ENCODE results near the gene ADAM12.

ADAM12 gene

GRCh38 chr10:126081841-126082466, 306.3 kb downstream of the ADAM12 start:
- DNase-seq (ENCODE audit: low spot score) = no peak

GRCh38 chr10:126080879-126081411, 307.3 kb downstream of the ADAM12 start:
- DNase-seq (ENCODE audit: low spot score) = no peak

- no peak for DNase-seq (ENCODE audit: low spot score)
Observed at GRCh38 chr10:126080291-126080825, 307.9 kb downstream of the ADAM12 start.

- no peak for DNase-seq (ENCODE audit: low spot score)
Observed at GRCh38 chr10:126075009-126075408, 313.3 kb downstream of the ADAM12 start.

- no peak for DNase-seq (ENCODE audit: low spot score)
Observed at GRCh38 chr10:126074291-126074690, 314.0 kb downstream of the ADAM12 start.

- DNase-seq (ENCODE audit: low spot score) = no peak
Observed at GRCh38 chr10:126073606-126074005, 314.7 kb downstream of the ADAM12 start.

- no peak for DNase-seq (ENCODE audit: low spot score)
Observed at GRCh38 chr10:126072622-126073021, 315.7 kb downstream of the ADAM12 start.

- DNase-seq (ENCODE audit: low spot score) = no peak
Observed at GRCh38 chr10:126070476-126071215, 317.6 kb downstream of the ADAM12 start.

GRCh38 chr10:126068322-126068721, 320.0 kb downstream of the ADAM12 start:
- DNase-seq (ENCODE audit: low spot score) = no peak

- DNase-seq (ENCODE audit: low spot score) = no peak
Observed at GRCh38 chr10:126066456-126066855, 321.8 kb downstream of the ADAM12 start.

GRCh38 chr10:126065751-126066377, 322.4 kb downstream of the ADAM12 start:
- no peak for DNase-seq (ENCODE audit: low spot score)

GRCh38 chr10:126064512-126064911, 323.8 kb downstream of the ADAM12 start:
- no peak for DNase-seq (ENCODE audit: low spot score)

GRCh38 chr10:126063353-126063791, 324.9 kb downstream of the ADAM12 start:
- peak; percentile 23 for DNase-seq (ENCODE audit: low spot score)

GRCh38 chr10:126062131-126063032, 325.9 kb downstream of the ADAM12 start:
- peak; percentile 41 for DNase-seq (ENCODE audit: low spot score)

GRCh38 chr10:126061526-126061925, 326.8 kb downstream of the ADAM12 start:
- no peak for DNase-seq (ENCODE audit: low spot score)

- DNase-seq (ENCODE audit: low spot score) = no peak
Observed at GRCh38 chr10:126060261-126060931, 327.9 kb downstream of the ADAM12 start.

GRCh38 chr10:126059076-126059826, 329.0 kb downstream of the ADAM12 start:
- DNase-seq (ENCODE audit: low spot score) = no peak

GRCh38 chr10:126058507-126058906, 329.8 kb downstream of the ADAM12 start:
- DNase-seq (ENCODE audit: low spot score) = no peak

- DNase-seq (ENCODE audit: low spot score) = no peak
Observed at GRCh38 chr10:126058104-126058503, 330.2 kb downstream of the ADAM12 start.

- DNase-seq (ENCODE audit: low spot score) = no peak
Observed at GRCh38 chr10:126057494-126057893, 330.8 kb downstream of the ADAM12 start.

Measured in LoVo (cell line).